Measurements from ENCODE around the gene MUS81.

GRCh38 chr11:65865550-65866172, 5.4 kb downstream of the MUS81 start:
- TF ChIP-seq CTCF (conservative IDR thresholded peaks at IDR 0.05) (no peak), ZFX (IDR thresholded peaks at IDR 0.05) (no peak)
